NT2/D1 (cell line): Measurements from ENCODE around the gene PLCG2.

Experiments
- YY1 ChIP-seq: IDR thresholded peaks from 2 replicates; pipeline ENCODE4 v1.6.1; 2011; ENCODE audit not compliant: insufficient read length, insufficient read depth
- ZNF274 ChIP-seq: IDR thresholded peaks from 2 replicates; pipeline ENCODE4 v1.6.1; 2011; ENCODE audit warnings: mild to moderate bottlenecking, low read depth, low read length

GRCh38 chr16:81744911-81745310 is 34.2 kb upstream of the PLCG2 start:
- TF ChIP-seq ZNF274 (no peak), YY1 (no peak)
